Erythroblast (primary cell): ENCODE results near the gene TRPV5.
A peak's percentile ranks its signal among the peaks of the same experiment; 100 is the strongest.

Source experiments
- DNase-seq, 2 experiments: peaks; one replicate each; lab custom pipeline; 2025; lab: John Stamatoyannopoulos, UW
- GATA1 ChIP-seq: IDR thresholded peaks from 2 replicates; pipeline ENCODE4 v1.6.1; 2011; ENCODE audit warnings: low read depth, mild to moderate bottlenecking, control low read depth, low read length, moderate library complexity
- POLR2A ChIP-seq: IDR thresholded peaks from 2 replicates; pipeline ENCODE4 v1.6.1; 2011; ENCODE audit warnings: mild to moderate bottlenecking, low read length

TRPV5 gene

GRCh38 chr7:142930126-142930730 lies 3.3 kb downstream of the TRPV5 start:
- no peak for TF ChIP-seq POLR2A
- no peak for TF ChIP-seq GATA1
- no peak for DNase-seq

GRCh38 chr7:142927949-142928348 lies 5.6 kb downstream of the TRPV5 start:
- no peak for DNase-seq
- TF ChIP-seq POLR2A (no peak), GATA1 (no peak)

- TF ChIP-seq GATA1 = no peak
- no peak for TF ChIP-seq POLR2A
- no peak for DNase-seq
Measured at GRCh38 chr7:142927085-142927745, 6.3 kb downstream of the TRPV5 start.

- DNase-seq = peak; percentile 34 to 49
Measured at GRCh38 chr7:142925413-142925812, 8.1 kb downstream of the TRPV5 start.

GRCh38 chr7:142923391-142923790 lies 10.2 kb downstream of the TRPV5 start:
- no peak for DNase-seq
- TF ChIP-seq GATA1 (no peak), POLR2A (no peak)

More at GRCh38 chr7:142925413-142925812, 8.1 kb downstream of the TRPV5 start:
- no peak for TF ChIP-seq POLR2A
- no peak for TF ChIP-seq GATA1

- TF ChIP-seq GATA1 = no peak
- no peak for TF ChIP-seq POLR2A
- no peak for DNase-seq
Measured at GRCh38 chr7:142919656-142920055, 13.9 kb downstream of the TRPV5 start.

GRCh38 chr7:142918901-142919300 lies 14.6 kb downstream of the TRPV5 start:
- DNase-seq = no peak
- TF ChIP-seq GATA1 (no peak), POLR2A (no peak)

- no peak for TF ChIP-seq POLR2A
- TF ChIP-seq GATA1 = no peak
- no peak for DNase-seq
Measured at GRCh38 chr7:142917447-142917846, 16.1 kb downstream of the TRPV5 start.

- DNase-seq = no peak
- TF ChIP-seq GATA1 = no peak
- TF ChIP-seq POLR2A = no peak
Measured at GRCh38 chr7:142916508-142916907, 17.0 kb downstream of the TRPV5 start.

- TF ChIP-seq GATA1 (no peak), POLR2A (no peak)
- no peak for DNase-seq
Measured at GRCh38 chr7:142915315-142915714, 18.2 kb downstream of the TRPV5 start.

GRCh38 chr7:142914121-142914520 lies 19.4 kb downstream of the TRPV5 start:
- DNase-seq = no peak
- TF ChIP-seq GATA1 (no peak), POLR2A (no peak)

GRCh38 chr7:142913566-142913965 lies 20.0 kb downstream of the TRPV5 start:
- TF ChIP-seq POLR2A (no peak), GATA1 (no peak)
- DNase-seq = no peak

GRCh38 chr7:142913051-142913450 lies 20.5 kb downstream of the TRPV5 start:
- TF ChIP-seq POLR2A (no peak), GATA1 (no peak)
- DNase-seq = no peak

- no peak for DNase-seq
- no peak for TF ChIP-seq POLR2A
- no peak for TF ChIP-seq GATA1
Measured at GRCh38 chr7:142910481-142910880, 23.1 kb downstream of the TRPV5 start.

GRCh38 chr7:142910031-142910433 lies 23.5 kb downstream of the TRPV5 start:
- TF ChIP-seq GATA1 (no peak), POLR2A (no peak)
- DNase-seq = no peak
